Astrocyte (in vitro differentiated cells and primary cell): ENCODE data around the gene C1QTNF2.

Experiments
- EZH2 ChIP-seq: IDR thresholded peaks from 2 replicates; pipeline ENCODE4 v1.6.1; 2012; ENCODE audit warnings: mild to moderate bottlenecking, low read length, inconsistent platforms; ENCODE audit not compliant: insufficient read depth
- TF ChIP-seq, protein P1 (sequence below): IDR thresholded peaks from 2 replicates; pipeline ENCODE4 v1.5.1; 2011; ENCODE audit warnings: low read depth, mild to moderate bottlenecking, inconsistent platforms, low read length, moderate library complexity; ENCODE audit not compliant: insufficient read depth

DNA sequence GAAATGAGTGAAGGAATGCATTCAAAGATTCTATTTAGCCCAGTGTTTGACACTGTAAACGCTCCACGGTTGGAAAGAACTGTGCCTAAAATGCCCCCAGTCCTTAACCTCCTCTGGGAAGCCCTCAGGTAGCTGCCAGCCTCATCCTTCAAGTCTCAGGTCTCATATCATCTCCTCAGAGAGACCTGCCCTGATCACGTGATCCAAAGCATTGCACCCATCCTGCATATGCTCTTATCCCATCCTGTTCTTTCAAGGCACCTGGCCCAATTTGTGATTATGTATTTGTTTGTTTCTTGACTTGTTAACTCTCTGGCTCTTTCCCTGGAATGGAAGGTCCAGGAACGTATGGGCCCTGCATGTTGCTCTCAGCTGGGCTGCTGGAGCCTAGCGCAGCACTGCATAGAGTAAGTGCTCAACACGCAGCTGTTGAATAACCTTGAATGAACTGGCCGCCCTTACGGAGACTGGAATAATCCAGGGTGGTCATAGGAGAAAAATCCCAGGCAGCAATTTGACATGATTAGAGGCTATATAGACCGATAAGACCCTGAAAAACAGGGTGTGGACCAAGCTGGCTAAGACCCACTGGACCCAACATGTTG is 8.7 kb downstream of the C1QTNF2 start:
- TF ChIP-seq EZH2: no peak
- TF ChIP-seq, protein P1, sequence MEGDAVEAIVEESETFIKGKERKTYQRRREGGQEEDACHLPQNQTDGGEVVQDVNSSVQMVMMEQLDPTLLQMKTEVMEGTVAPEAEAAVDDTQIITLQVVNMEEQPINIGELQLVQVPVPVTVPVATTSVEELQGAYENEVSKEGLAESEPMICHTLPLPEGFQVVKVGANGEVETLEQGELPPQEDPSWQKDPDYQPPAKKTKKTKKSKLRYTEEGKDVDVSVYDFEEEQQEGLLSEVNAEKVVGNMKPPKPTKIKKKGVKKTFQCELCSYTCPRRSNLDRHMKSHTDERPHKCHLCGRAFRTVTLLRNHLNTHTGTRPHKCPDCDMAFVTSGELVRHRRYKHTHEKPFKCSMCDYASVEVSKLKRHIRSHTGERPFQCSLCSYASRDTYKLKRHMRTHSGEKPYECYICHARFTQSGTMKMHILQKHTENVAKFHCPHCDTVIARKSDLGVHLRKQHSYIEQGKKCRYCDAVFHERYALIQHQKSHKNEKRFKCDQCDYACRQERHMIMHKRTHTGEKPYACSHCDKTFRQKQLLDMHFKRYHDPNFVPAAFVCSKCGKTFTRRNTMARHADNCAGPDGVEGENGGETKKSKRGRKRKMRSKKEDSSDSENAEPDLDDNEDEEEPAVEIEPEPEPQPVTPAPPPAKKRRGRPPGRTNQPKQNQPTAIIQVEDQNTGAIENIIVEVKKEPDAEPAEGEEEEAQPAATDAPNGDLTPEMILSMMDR: no peak
